Activated CD4-positive, alpha-beta T cell treated with anti-CD3 and anti-CD28 coated beads, Interleukin-2, amount 10 ng/mL, durations not matched to agents 24 days and 14 days (primary cell): Measurements from ENCODE around the gene PSAP. TPM values are rescaled to one million over a fixed set of nuclear protein-coding genes. Genes with fewer than 3 reads are reported as not detected.
A peak's percentile ranks its signal among the peaks of the same experiment; 100 is the strongest.
"Not testable (repeated sequence)": the region's sequence is repeated elsewhere in the genome, so short reads cannot be mapped to it uniquely, and the experiment has no call there.

ENCODE experiments used
- DNase-seq: peaks from one replicate; pipeline ENCODE4 v3.0.0; 2022
- H3K27ac Mint-ChIP-seq: one replicate; pipeline ENCODE4 v1.8.0; 2022; ENCODE audit warnings: mild to moderate bottlenecking, mixed read lengths
- H3K27me3 Mint-ChIP-seq: one replicate; pipeline ENCODE4 v1.8.0; 2022; ENCODE audit warnings: mixed read lengths
- H3K36me3 Mint-ChIP-seq: one replicate; pipeline ENCODE4 v1.8.0; 2022; ENCODE audit warnings: low read depth, mild to moderate bottlenecking, mixed read lengths
- H3K4me1 Mint-ChIP-seq: one replicate; pipeline ENCODE4 v1.8.0; 2021; ENCODE audit warnings: mixed read lengths
- H3K4me3 Mint-ChIP-seq: one replicate; pipeline ENCODE4 v1.8.0; 2022; ENCODE audit warnings: mild to moderate bottlenecking, moderate library complexity, mixed read lengths
- H3K9me3 Mint-ChIP-seq: one replicate; pipeline ENCODE4 v1.8.0; 2021; ENCODE audit warnings: mixed read lengths
- intact Hi-C: fragments of 100-400 bp; cut with micrococcal nuclease; formaldehyde crosslinking; loops from one replicate; pipeline ENCODE4 v1.15.1; 2023
- total RNA-seq: library from RNA; stranded (reverse); gene quantifications from 2 replicates; pipeline ENCODE4 v1.2.3, GENCODE V29; 2022

PSAP gene
- total RNA-seq: 97.9 and 99.9 TPM in 2 replicates

- Mint-ChIP-seq H3K27me3 (no peaks in the 10 kb centered on the region), H3K27ac (peak within 1 kb of the TSS; percentile 83), H3K4me1 (peaks cover 35% of the 10 kb centered on the region), H3K9me3 (peaks cover 6% of the 10 kb centered on the region), H3K36me3 (peaks cover 8% of the 10 kb centered on the region), H3K4me3 (peak within 1 kb of the TSS; percentile 93)
- peak; percentile 100 for DNase-seq
- intact Hi-C loops: loop anchor here (2.0 to 5.0 kb wide), 2 partner anchors 38 to 776 kb away; partner anchors contain the start of gene MICU1
Observed at GRCh38 chr10:71850743-71851464, at the start of gene PSAP. TSS of gene PSAP (minus strand) at chr10:71851251. CDS start at chr10:71851221, 30 bp downstream.

DNA sequence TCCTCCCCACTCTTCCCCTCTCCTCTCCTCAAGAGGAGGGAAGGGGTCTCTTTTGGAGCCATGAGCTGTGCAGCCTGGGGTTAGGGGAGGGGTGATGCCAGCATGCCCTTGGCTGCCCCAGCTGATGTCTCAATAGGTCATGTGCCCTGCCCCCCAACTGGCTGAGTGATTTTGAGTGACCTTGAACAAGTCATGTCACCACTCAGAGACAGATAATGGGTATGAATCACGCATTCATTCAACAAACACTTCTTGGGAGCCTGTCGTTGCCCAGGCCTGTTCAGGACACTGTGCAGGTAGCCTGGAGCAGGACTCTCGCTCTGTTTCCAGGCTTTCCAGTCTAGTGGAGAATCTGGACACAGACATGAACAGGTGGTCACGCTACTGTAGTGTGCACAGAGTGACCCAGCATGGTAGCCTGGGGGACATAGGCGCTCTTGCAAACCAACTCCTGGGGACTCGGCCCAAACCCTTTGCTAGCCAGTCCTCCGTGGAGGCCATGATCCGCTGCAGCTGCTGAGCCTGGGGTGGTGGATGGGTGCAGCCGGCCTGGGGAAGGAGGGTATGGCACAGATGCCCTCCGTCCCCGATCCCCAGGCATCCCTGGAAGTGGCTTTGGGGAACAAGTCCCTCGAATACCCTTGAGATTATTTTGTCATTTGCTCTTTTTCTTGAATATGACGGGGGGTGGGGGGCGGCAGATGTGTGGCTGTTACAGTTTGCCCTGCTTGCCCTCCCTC, 49.6 kb upstream of the PSAP start:
- intact Hi-C loops: no loop called here
- Mint-ChIP-seq H3K4me1 (peaks cover 2% of the 10 kb centered on the region), H3K27me3 (no peaks in the 10 kb centered on the region), H3K4me3 (no peak overlapping the region), H3K36me3 (no peaks in the 10 kb centered on the region), H3K9me3 (no peaks in the 10 kb centered on the region), H3K27ac (no peak overlapping the region)
- DNase-seq: no peak

DNA sequence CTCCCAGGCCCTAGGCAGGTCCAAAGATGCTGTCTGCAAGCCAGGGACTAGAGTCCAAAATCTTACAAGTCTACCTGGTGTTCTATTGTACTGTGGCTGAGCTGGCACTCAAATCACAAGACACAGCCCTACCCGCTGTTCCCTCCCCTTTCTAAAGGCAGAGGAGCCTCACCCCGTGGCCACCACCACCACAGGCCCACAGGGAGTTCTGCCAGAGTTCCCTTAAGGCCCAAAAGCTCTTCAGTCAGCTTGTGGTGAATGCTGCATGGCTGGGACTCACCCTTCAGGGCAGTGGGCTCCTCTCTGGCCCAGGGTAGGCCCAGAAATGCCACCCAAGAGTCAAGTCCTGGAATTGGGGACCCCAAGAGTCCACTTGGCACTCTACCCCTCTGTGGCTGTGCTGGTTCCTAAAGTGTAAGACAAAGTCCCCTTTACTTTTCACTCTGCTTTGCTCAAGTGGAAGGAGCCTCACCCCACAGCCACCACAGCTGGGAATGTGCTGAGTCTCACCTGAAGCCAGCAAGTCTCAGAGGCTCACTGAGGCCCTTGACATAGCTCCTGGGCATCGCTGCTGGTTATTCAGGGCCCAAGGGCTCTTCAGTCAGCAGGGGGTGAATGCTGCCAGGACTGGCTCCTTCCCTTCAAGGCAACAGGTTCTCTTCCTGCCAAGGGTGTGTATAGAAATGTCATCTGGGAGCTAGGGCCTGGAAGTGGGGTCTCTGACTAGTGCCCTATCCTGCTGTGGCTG, 48.8 kb upstream of the PSAP start:
- peaks cover 2% of the 10 kb centered on the region for H3K4me1 Mint-ChIP-seq
- H3K36me3 Mint-ChIP-seq: no peaks in the 10 kb centered on the region
- H3K9me3 Mint-ChIP-seq: no peaks in the 10 kb centered on the region
- intact Hi-C loops: loop anchor here (5.0 to 10.0 kb wide), 2 partner anchors 65 to 322 kb away; no protein-coding TSS in a partner anchor
- no peak overlapping the region for H3K27ac Mint-ChIP-seq
- H3K4me3 Mint-ChIP-seq: no peak overlapping the region
- DNase-seq: no peak
- H3K27me3 Mint-ChIP-seq: no peaks in the 10 kb centered on the region

DNA sequence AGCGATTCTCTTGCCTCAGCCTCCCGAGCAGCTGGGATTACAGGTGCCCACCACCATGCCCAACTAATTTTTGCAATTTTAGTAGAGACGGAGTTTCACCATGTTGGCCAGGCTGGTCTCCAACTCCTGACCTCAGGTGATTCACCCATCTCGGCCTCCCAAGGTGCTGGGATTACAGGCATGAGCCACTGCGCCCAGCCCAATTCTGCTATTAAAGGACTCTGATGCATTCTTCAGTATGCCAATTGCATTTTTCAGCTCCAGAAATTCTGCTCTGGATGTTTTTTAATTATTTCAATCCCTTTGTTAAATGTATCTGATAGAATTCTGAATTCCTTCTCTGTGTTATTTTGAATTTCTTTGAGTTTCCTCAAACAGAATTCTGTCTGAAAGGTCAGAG, 47.3 kb upstream of the PSAP start:
- intact Hi-C loops: loop anchor here (5.0 to 10.0 kb wide), 2 partner anchors 64 to 324 kb away; no protein-coding TSS in a partner anchor
- not testable (repeated sequence) for DNase-seq, H3K4me1 Mint-ChIP-seq, H3K27me3 Mint-ChIP-seq, H3K4me3 Mint-ChIP-seq, H3K36me3 Mint-ChIP-seq, H3K27ac Mint-ChIP-seq, H3K9me3 Mint-ChIP-seq

- no peak for DNase-seq
- no peak overlapping the region for H3K27ac Mint-ChIP-seq
- H3K4me1 Mint-ChIP-seq: peaks cover 6% of the 10 kb centered on the region
- peaks cover 4% of the 10 kb centered on the region for H3K27me3 Mint-ChIP-seq
- no peak overlapping the region for H3K4me3 Mint-ChIP-seq
- no peaks in the 10 kb centered on the region for H3K9me3 Mint-ChIP-seq
- intact Hi-C loops: loop anchor here (10.0 kb wide), 1 partner anchor 59 kb away; no protein-coding TSS in a partner anchor
- H3K36me3 Mint-ChIP-seq: no peaks in the 10 kb centered on the region
Observed at GRCh38 chr10:71893920-71894319, 42.9 kb upstream of the PSAP start.

- Mint-ChIP-seq H3K27me3 (peaks cover 9% of the 10 kb centered on the region), H3K27ac (no peak overlapping the region), H3K36me3 (no peaks in the 10 kb centered on the region)
Observed at GRCh38 chr10:71893258-71893815, 42.3 kb upstream of the PSAP start.

DNA sequence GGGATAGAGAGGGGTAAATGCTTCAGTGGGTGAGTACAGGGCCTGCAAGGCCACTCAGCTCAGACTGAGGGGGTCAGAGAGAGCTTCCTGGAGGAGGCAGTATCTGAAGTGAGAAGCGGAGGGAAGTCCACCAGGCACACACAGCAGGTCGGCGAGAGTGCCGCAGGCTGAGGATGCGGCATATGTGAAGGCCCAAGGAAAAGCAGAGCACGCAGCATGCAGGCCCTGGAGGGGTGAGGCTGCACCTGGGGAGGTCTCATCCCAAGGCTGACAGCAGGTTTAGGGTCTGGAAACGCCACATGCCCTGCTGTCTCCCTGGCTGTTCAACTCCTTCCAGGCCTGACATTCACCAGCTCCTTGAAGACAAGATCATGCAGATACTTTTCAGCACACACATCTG, 40.4 kb upstream of the PSAP start:
- Mint-ChIP-seq H3K4me3 (no peak overlapping the region), H3K27me3 (peaks cover 15% of the 10 kb centered on the region), H3K27ac (no peak overlapping the region), H3K9me3 (no peaks in the 10 kb centered on the region), H3K4me1 (peaks cover 10% of the 10 kb centered on the region), H3K36me3 (no peaks in the 10 kb centered on the region)
- intact Hi-C loops: loop anchor here (10.0 kb wide), 1 partner anchor 57 kb away; no protein-coding TSS in a partner anchor
- DNase-seq: no peak

More at GRCh38 chr10:71893258-71893815, 42.3 kb upstream of the PSAP start:
- H3K9me3 Mint-ChIP-seq: no peaks in the 10 kb centered on the region
- DNase-seq: no peak
- peaks cover 12% of the 10 kb centered on the region for H3K4me1 Mint-ChIP-seq
- no peak overlapping the region for H3K4me3 Mint-ChIP-seq
- intact Hi-C loops: loop anchor here (10.0 kb wide), 1 partner anchor 59 kb away; no protein-coding TSS in a partner anchor

DNA sequence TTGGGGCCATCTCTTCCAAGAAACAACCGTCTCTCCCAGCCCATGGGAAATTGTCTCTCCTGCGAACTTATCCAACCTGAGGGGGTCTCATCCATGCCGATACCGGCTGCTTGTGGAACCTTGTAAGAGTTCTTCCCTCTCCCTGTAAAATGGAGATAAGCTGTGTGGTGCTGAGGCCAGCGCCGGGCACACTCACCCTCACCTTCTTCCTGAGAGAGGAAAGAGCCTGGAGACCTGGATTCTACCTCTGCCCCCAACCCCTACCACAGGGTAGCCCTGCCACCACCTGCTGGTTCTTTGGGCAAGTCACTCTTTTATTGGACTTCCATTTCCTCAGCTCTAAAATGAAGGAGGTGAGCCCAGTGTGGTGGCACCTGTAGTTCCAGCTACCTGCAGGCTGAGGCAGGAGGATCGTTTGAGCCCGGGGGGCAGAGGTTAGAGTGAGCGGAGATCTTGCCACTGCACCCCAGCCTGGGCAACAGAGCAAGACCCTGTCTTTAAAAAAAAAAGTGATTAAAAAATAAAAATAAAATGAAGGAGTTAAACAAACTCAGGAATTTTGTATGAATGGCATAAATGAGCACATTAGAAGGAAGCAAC, 38.4 kb upstream of the PSAP start:
- Mint-ChIP-seq H3K9me3 (no peaks in the 10 kb centered on the region), H3K27me3 (peaks cover 15% of the 10 kb centered on the region), H3K36me3 (no peaks in the 10 kb centered on the region), H3K4me1 (peaks cover 10% of the 10 kb centered on the region), H3K4me3 (peak overlapping the region; percentile 88), H3K27ac (peak overlapping the region; percentile 76)
- DNase-seq: no peak
- intact Hi-C loops: loop anchor here (2.0 kb wide), 2 partner anchors 39 to 43 kb away; partner anchors contain the start of gene PSAP

DNA sequence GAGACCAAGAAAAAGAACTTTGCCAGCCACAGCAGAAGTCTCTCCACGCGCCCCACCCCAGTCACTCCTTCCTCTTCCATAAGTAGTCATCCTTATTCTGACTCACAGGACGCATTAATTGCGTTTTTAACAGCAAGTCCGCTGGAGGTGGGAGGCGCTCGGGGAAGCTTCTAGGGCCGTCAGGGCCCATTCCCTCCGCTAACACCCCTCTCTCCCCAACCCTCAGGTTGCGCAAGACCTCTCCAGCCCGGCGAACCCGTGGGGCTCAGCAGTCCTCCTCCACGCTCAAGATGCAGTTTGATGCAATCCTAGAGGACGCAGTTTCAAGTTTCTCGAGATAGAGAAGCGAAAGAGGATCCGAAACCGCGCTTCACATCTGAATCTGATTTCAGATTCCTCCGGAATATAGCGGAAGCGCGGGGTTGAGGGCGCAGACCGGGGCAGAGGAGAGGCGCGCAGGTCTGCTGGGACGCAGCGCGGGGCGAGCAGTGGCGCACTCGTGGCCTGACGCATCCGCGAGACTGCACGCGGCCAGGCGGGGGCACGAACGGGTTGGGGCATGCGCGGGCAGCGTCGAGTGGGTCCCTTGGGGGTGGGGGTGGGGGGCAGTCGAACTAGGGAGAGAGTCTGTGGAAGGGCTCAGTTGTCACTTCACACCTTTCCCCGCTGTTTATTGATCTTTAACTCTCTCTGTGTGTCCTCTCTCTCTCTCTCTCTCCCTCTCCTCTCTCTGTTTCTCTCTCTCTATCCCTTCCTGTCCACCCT, 37.8 kb upstream of the PSAP start:
- Mint-ChIP-seq H3K27me3 (peaks cover 15% of the 10 kb centered on the region), H3K27ac (peak overlapping the region; percentile 76), H3K36me3 (no peaks in the 10 kb centered on the region), H3K4me1 (peaks cover 10% of the 10 kb centered on the region), H3K9me3 (no peaks in the 10 kb centered on the region), H3K4me3 (peak overlapping the region; percentile 88)
- DNase-seq: peak; percentile 90
- intact Hi-C loops: loop anchor here (2.0 kb wide), 2 partner anchors 38 to 44 kb away; partner anchors contain the start of gene PSAP

DNA sequence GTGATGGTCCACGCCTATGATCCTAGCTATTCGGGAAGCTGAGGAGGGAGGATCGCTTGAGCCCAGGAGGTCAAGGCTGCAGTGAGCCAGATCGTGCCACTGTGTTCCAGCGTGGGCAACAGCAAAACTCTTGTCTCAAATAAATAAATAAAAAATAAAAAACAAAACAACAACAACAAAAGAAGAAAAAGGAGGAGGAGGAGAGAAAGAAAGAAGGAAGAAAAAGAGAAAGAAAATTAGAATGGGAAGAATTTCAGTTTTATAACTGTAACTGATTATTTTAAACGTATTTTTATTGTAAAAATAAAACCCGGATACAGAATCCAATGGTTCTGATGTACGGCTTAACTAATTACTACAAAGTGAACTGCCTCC, 37.2 kb upstream of the PSAP start:
- Mint-ChIP-seq H3K4me3 (peak overlapping the region; percentile 88), H3K27me3 (peaks cover 15% of the 10 kb centered on the region), H3K36me3 (no peaks in the 10 kb centered on the region), H3K9me3 (no peaks in the 10 kb centered on the region), H3K27ac (no peak overlapping the region), H3K4me1 (peaks cover 14% of the 10 kb centered on the region)
- intact Hi-C loops: loop anchor here (2.0 kb wide), 2 partner anchors 37 to 45 kb away; partner anchors contain the start of gene PSAP
- no peak for DNase-seq

GRCh38 chr10:71887743-71888142, 36.7 kb upstream of the PSAP start:
- Mint-ChIP-seq H3K27me3 (peaks cover 15% of the 10 kb centered on the region), H3K27ac (no peak overlapping the region), H3K4me1 (peaks cover 17% of the 10 kb centered on the region), H3K9me3 (no peaks in the 10 kb centered on the region), H3K4me3 (peak overlapping the region; percentile 88), H3K36me3 (no peaks in the 10 kb centered on the region)
- intact Hi-C loops: loop anchor here (2.0 kb wide), 2 partner anchors 37 to 45 kb away; partner anchors contain the start of gene PSAP
- no peak for DNase-seq

- intact Hi-C loops: no loop called here
- Mint-ChIP-seq H3K9me3 (no peaks in the 10 kb centered on the region), H3K27ac (no peak overlapping the region), H3K27me3 (peaks cover 6% of the 10 kb centered on the region), H3K4me1 (peaks cover 11% of the 10 kb centered on the region), H3K36me3 (no peaks in the 10 kb centered on the region), H3K4me3 (no peak overlapping the region)
- no peak for DNase-seq
Observed at GRCh38 chr10:71882813-71883659, 32.0 kb upstream of the PSAP start.
